Smooth muscle cell (in vitro differentiated cells): Measurements from ENCODE around the gene IL12RB2. TPM values are rescaled to one million over a fixed set of nuclear protein-coding genes. Genes with fewer than 3 reads are reported as not detected.

Experiments used
- DNase-seq: peaks from one replicate; lab custom pipeline; 2025; ENCODE audit not compliant: unreplicated experiment; lab: John Stamatoyannopoulos, UW
- H2AFZ ChIP-seq: fragments of 200-600 bp; sonication (generic); 2 replicates; pipeline ENCODE4 v1.6.0; 2016; ENCODE audit warnings: antibody characterized with exemption, low read depth, mild to moderate bottlenecking
- H3F3A ChIP-seq: fragments of 200-600 bp; sonication (generic); 2 replicates; pipeline ENCODE4 v1.6.0; 2017; ENCODE audit warnings: antibody characterized with exemption, low read depth
- H3K27ac ChIP-seq: fragments of 200-600 bp; sonication (generic); 2 replicates; pipeline ENCODE4 v1.5.1; 2016; ENCODE audit warnings: low read depth, mild to moderate bottlenecking
- H3K27me3 ChIP-seq: fragments of 200-600 bp; sonication (generic); 2 replicates; pipeline ENCODE4 v1.6.1; 2016; ENCODE audit warnings: low read depth, mild to moderate bottlenecking
- H3K36me3 ChIP-seq: fragments of 200-600 bp; sonication (generic); 2 replicates; pipeline ENCODE4 v1.5.1; 2016; ENCODE audit warnings: low read depth
- H3K4me1 ChIP-seq: fragments of 200-600 bp; sonication (generic); 2 replicates; pipeline ENCODE4 v1.5.1; 2016; ENCODE audit warnings: low read depth
- H3K4me2 ChIP-seq: fragments of 200-600 bp; sonication (generic); 2 replicates; pipeline ENCODE4 v1.6.0; 2016; ENCODE audit warnings: mild to moderate bottlenecking
- H3K4me3 ChIP-seq: fragments of 200-600 bp; sonication (generic); 2 replicates; pipeline ENCODE4 v1.5.1; 2016; ENCODE audit warnings: mild to moderate bottlenecking
- H3K79me2 ChIP-seq: fragments of 200-600 bp; sonication (generic); 2 replicates; pipeline ENCODE4 v1.6.0; 2016; ENCODE audit warnings: low read depth, mild to moderate bottlenecking
- H3K9ac ChIP-seq: fragments of 200-600 bp; sonication (generic); 2 replicates; pipeline ENCODE4 v1.6.0; 2016; ENCODE audit warnings: low read depth
- H3K9me3 ChIP-seq: fragments of 200-600 bp; sonication (generic); replicated peaks from 2 replicates; pipeline ENCODE4 v1.5.1; 2016; ENCODE audit warnings: low read depth
- H4K20me1 ChIP-seq: fragments of 200-600 bp; sonication (generic); 2 replicates; pipeline ENCODE4 v1.6.0; 2016; ENCODE audit warnings: low read depth
- WGBS: methylation state at CpG from one replicate; pipeline ENCODE4 v1.1.7; 2016; ENCODE audit warnings: low lambda C conversion rate; 5-methylcytosine and 5-hydroxymethylcytosine counted together
- polyA plus RNA-seq: library from polyadenylated mRNA; unstranded; fragments of >200 nt; fragmentation: Nextera tagmentation; extraction: Ambion mirVana; gene quantifications from 2 replicates; pipeline ENCODE4 v1.2.1, GENCODE V29; 2016
- total RNA-seq: library from RNA; depleted of rRNA; stranded (reverse); fragments of >200 nt; gene quantifications from 2 replicates; pipeline ENCODE4 v1.2.3, GENCODE V29; 2014
- TF ChIP-seq, protein P1 (sequence below): fragments of 200-600 bp; sonication (generic); IDR thresholded peaks from 2 replicates; pipeline ENCODE4 v1.5.1; 2017; ENCODE audit warnings: borderline replicate concordance, mild to moderate bottlenecking, antibody characterized with exemption; ENCODE audit not compliant: insufficient read depth, poor library complexity, severe bottlenecking

IL12RB2 gene
- total and polyA plus RNA-seq, 2 experiments from 2014 or later = not detected

DNA sequence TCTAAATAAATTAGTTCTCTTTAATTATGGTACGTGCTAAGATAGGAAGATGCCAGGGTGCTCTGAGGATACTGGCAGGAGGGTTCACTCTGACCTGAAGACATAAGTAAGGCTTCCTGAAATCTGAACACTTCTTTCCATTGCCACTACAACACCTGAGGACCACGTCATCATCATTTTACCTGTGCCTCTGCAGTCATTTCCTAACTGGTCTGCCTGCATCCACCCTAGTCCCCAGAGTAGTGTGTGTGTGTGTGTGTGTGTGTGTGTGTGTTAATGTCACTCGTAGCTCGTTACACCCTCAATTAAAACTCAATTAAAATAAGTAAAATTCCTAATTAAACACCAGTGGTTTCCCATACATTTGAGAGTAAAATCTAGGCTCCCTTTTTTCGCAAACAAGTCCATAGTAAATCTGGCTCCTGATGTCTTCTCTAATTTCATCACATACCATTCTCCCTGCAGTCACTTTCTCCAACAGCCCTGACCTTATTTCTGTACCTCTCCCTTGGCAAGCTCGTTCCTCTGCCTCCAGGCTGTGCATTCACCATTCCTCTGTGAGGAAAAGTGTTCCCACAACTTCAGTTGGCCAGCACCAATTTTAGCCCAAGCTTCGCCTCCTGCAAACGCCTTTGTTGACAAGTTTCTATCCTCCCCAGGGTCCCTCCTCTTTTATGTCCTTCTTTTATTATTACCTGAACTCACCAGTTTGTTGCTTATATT lies 8.7 kb downstream of the IL12RB2 start:
- TF ChIP-seq, protein P1, sequence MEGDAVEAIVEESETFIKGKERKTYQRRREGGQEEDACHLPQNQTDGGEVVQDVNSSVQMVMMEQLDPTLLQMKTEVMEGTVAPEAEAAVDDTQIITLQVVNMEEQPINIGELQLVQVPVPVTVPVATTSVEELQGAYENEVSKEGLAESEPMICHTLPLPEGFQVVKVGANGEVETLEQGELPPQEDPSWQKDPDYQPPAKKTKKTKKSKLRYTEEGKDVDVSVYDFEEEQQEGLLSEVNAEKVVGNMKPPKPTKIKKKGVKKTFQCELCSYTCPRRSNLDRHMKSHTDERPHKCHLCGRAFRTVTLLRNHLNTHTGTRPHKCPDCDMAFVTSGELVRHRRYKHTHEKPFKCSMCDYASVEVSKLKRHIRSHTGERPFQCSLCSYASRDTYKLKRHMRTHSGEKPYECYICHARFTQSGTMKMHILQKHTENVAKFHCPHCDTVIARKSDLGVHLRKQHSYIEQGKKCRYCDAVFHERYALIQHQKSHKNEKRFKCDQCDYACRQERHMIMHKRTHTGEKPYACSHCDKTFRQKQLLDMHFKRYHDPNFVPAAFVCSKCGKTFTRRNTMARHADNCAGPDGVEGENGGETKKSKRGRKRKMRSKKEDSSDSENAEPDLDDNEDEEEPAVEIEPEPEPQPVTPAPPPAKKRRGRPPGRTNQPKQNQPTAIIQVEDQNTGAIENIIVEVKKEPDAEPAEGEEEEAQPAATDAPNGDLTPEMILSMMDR = no peak
- no peaks in the 10 kb centered on the region for H3K79me2 ChIP-seq
- H2AFZ ChIP-seq = no peak overlapping the region
- H3K27me3 ChIP-seq = no peaks in the 10 kb centered on the region
- no peak overlapping the region for H3K9ac ChIP-seq
- H3K36me3 ChIP-seq = no peaks in the 10 kb centered on the region
- no peaks in the 10 kb centered on the region for H3K4me1 ChIP-seq
- H3F3A ChIP-seq = no peaks in the 10 kb centered on the region
- no peak overlapping the region for H3K27ac ChIP-seq
- H4K20me1 ChIP-seq = no peaks in the 10 kb centered on the region
- H3K9me3 ChIP-seq = no peaks in the 10 kb centered on the region
- H3K4me2 ChIP-seq = no peak overlapping the region
- no peak overlapping the region for H3K4me3 ChIP-seq
- WGBS = 83% methylated on average over 8 of the region's 8 CpGs
- no peak for DNase-seq

DNA sequence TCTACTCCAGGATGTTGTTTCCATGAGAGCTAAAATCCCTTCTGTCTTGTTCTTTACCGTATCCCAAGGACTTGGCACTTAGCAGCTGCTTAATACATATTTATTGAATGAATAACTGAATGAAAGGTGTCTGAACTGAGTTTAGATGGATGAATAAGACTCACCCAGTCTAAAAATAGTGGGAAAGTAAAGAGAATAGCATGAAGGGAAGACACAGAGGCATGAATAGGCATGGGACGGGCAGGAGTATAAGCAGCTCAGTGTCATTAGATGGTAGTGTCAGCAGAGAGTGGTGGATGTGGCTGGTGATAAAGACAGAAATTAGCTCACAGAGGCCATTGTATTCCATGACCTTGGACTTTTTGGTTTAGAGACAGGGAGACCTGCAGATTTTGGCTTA lies 9.2 kb downstream of the IL12RB2 start:
- WGBS = 89% methylated on average over 2 of the region's 2 CpGs
- H3K4me2 ChIP-seq = no peak overlapping the region

DNA sequence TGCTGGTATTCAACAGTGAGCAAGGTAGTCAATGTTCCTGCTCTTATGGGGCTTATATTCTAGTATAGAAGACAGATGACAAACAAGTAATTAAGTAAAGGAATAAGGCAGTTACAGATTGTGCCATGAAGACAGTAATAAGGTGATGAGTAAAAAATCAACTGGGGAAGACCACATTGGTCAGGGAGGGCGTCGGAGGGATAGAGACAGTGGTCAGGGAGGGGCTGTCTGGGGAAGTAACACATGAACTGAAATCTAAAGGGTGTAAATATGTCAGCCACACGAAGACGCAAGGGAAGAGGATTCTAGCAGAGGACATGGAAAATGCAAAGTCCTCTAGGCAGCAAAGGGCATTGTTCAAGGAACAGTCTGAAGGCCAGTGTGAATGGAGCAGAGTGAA lies 10.1 kb downstream of the IL12RB2 start:
- no peak overlapping the region for H3K4me2 ChIP-seq
- no peak for DNase-seq
- 92% methylated on average over 4 of the region's 4 CpGs for WGBS
- H3K36me3 ChIP-seq = no peaks in the 10 kb centered on the region
- H4K20me1 ChIP-seq = no peaks in the 10 kb centered on the region
- no peak overlapping the region for H3K27ac ChIP-seq
- no peaks in the 10 kb centered on the region for H3F3A ChIP-seq
- no peaks in the 10 kb centered on the region for H3K27me3 ChIP-seq
- H3K4me3 ChIP-seq = no peak overlapping the region
- no peaks in the 10 kb centered on the region for H3K79me2 ChIP-seq
- no peak overlapping the region for H2AFZ ChIP-seq
- no peaks in the 10 kb centered on the region for H3K9me3 ChIP-seq
- no peak overlapping the region for H3K9ac ChIP-seq
- H3K4me1 ChIP-seq = no peaks in the 10 kb centered on the region
- TF ChIP-seq, protein P1 = no peak

More for the DNA sequence above, 9.2 kb downstream of the IL12RB2 start:
- H3K4me3 ChIP-seq = no peak overlapping the region
- H3K36me3 ChIP-seq = no peaks in the 10 kb centered on the region
- no peak overlapping the region for H2AFZ ChIP-seq
- H3K79me2 ChIP-seq = no peaks in the 10 kb centered on the region
- H4K20me1 ChIP-seq = no peaks in the 10 kb centered on the region
- TF ChIP-seq, protein P1 = no peak
- no peaks in the 10 kb centered on the region for H3K4me1 ChIP-seq
- H3K27me3 ChIP-seq = no peaks in the 10 kb centered on the region
- no peak overlapping the region for H3K9ac ChIP-seq
- no peaks in the 10 kb centered on the region for H3K9me3 ChIP-seq
- no peak for DNase-seq
- H3K27ac ChIP-seq = no peak overlapping the region
- no peaks in the 10 kb centered on the region for H3F3A ChIP-seq

DNA sequence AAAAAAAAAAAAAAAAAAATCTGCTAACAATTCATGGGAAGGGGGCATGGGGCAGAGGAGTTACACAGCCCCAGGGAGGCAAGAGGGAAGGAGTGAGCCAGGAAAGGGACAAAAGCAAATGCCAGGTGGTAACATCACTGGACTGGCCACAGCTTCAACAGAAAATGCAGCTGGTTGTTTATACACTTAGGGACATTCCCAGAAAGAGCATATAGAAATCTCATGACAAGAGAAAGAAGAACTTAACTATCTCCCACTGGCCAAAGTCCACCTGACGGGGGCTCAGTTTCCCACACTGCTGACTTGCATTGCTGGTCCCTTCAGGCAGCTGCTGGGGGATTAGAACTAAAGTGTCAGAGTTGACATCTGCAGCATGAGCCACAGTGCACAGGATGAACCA lies 14.8 kb downstream of the IL12RB2 start:
- no peaks in the 10 kb centered on the region for H3K4me1 ChIP-seq
- no peaks in the 10 kb centered on the region for H3K79me2 ChIP-seq
- no peak overlapping the region for H3K4me2 ChIP-seq
- no peak overlapping the region for H3K27ac ChIP-seq
- H3F3A ChIP-seq = no peaks in the 10 kb centered on the region
- no peak overlapping the region for H3K4me3 ChIP-seq
- TF ChIP-seq, protein P1 = no peak
- H2AFZ ChIP-seq = no peak overlapping the region
- H3K9ac ChIP-seq = no peak overlapping the region
- no peaks in the 10 kb centered on the region for H3K36me3 ChIP-seq
- no peaks in the 10 kb centered on the region for H3K27me3 ChIP-seq
- no peaks in the 10 kb centered on the region for H3K9me3 ChIP-seq
- 100% methylated on average over 1 of the region's 1 CpG for WGBS
- no peak for DNase-seq
- no peaks in the 10 kb centered on the region for H4K20me1 ChIP-seq
